Pancreas (tissue), 10 donors: ENCODE data around the gene INHBE. TPM values are rescaled to one million over a fixed set of nuclear protein-coding genes. Genes with fewer than 3 reads are reported as not detected.
A peak's percentile ranks its signal among the peaks of the same experiment; 100 is the strongest.

Experiments used
- ATAC-seq, 4 donors: fragments of 200-7000 bp; cut with Tn5 transposase; one replicate each; pipeline versions ENCODE4 v1.8.0 to v1.9.1; 2020; ENCODE audit warnings: mild to moderate bottlenecking in 4 of 4, moderate library complexity in 4 of 4
- DNase-seq, 6 donors: peaks; one replicate each; pipeline ENCODE4 v3.0.0-alpha.2; 2020
- FAIRE-seq: peaks from 2 replicates; lab custom pipeline; 2012; peaks lifted over from hg19 to GRCh38; lab: Jason Lieb, UNC
- H3K27ac ChIP-seq, 4 donors: fragments of 200-600 bp; sonication (generic); 1 replicate in 3 of 4; 2 replicates in 1 of 4; pipeline versions ENCODE4 v1.5.0 to v1.8.0; 2020
- H3K27me3 ChIP-seq, 4 donors: fragments of 200-600 bp; one replicate each; pipeline ENCODE4 v1.8.0; 2021
- H3K36me3 ChIP-seq, 3 donors: fragments of 200-600 bp; sonication (generic) in 1 of 3; one replicate each; pipeline versions ENCODE4 v1.5.0 to v1.8.0; 2020 to 2021
- H3K4me1 ChIP-seq, 3 donors: fragments of 200-600 bp; one replicate each; pipeline ENCODE4 v1.8.0; 2021
- H3K4me3 ChIP-seq, 4 donors: fragments of 200-600 bp; sonication (generic) in 2 of 4; one replicate each; pipeline versions ENCODE4 v1.5.0 to v1.8.0; 2020 to 2021
- H3K9me3 ChIP-seq, 4 donors: fragments of 200-600 bp; one replicate each; pipeline ENCODE4 v1.8.0; 2021
- WGBS, 2 donors: extraction: QIAGEN DNeasy Blood & Tissue Kit; methylation state at CpG; one replicate each; pipeline ENCODE4 v1.1.7; 2013; 5-methylcytosine and 5-hydroxymethylcytosine counted together
- intact Hi-C, 3 donors: fragments of 100-400 bp; cut with DNase I; formaldehyde crosslinking; loops; one replicate each; pipeline versions ENCODE4 v1.11.1 to v1.14.2; 2022
- polyA plus RNA-seq, 2 donors: library from polyadenylated mRNA; stranded (reverse); fragments of 200-250 nt; gene quantifications; one replicate each; pipeline ENCODE4 v1.2.3, GENCODE V29; 2013
- total RNA-seq, 6 donors: library from RNA; stranded (reverse); fragmentation: NEBNext Ultra II Directional in 4 of 6; extraction: Animal tissue kit (Norgen Biotek cat#: 25700) in 4 of 6; gene quantifications; one replicate each; pipeline versions ENCODE4 v1.2.1 to v1.2.4, GENCODE V29; 2021 to 2023
- TF ChIP-seq, protein P1 (sequence below), 4 donors: fragments of 200-600 bp; sonication (generic) in 3 of 4; IDR thresholded peaks; one replicate each; pipeline versions ENCODE4 v1.5.0 to v1.8.0; 2021; ENCODE audit warnings: antibody characterized with exemption in 4 of 4
- donor health status: healthy with polysubstance abuse.
- donor health status: DM: no; HTN: no; CAD: no; lungs with moderate emphysema.
- donor health status: DM: no; HTN: no; CAD: no.
- donor health status: control.
- donor health status: control.
- donor health status: Bipolar disorder and iron deficiency.
- donor health status: DM: yes; HTN: yes; CAD: no.
- donor health status: DM: no; HTN: no; CAD: no.
- donor health status: DM: no; HTN: no; CAD: no.
- donor health status: DM: yes; HTN: yes; CAD: no.

Gene INHBE
- total and polyA plus RNA-seq, 8 donors = 0.05 to 17.8 (median 0.24) TPM; not detected in 5

DNA sequence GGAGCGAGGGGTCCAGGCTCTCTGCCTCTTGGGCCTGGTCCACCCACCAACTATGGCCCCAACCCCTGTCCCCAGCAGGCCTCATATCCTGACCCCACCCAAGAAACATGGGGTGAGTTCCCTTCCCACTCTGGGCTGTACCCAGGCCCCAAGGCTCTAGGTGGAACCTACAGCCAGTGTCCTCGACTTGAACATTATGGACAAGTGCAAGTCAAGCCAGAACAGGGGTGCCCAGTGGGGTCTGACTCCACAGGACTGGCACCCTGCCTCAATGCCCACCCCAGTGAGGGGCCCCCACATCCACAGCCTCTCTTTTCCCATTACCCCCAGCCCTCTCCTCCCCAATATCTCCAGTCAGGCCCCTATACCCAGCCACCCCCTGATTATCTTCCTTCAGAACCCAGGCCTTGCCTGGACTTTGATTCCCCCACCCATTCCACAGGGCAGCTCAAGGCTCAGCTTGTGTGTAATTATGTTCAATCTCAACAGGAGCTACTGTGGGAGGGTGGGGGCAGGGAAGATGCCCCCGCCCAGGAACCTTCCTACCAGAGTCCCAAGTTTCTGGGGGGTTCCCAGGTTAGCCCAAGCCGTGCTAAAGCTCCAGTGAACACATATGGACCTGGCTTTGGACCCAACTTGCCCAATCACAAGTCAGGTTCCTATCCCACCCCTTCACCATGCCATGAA lies 16.0 kb downstream of the INHBE start:
- H3K27ac ChIP-seq = no peak overlapping the region
- H3K36me3 ChIP-seq = no peaks in the 10 kb centered on the region
- FAIRE-seq (no peak), DNase-seq (peak in 2 of 6 donors; percentile 2 to 10), ATAC-seq (no peak)
- 77 to 91% methylated on average over 4 of the region's 4 CpGs for WGBS, 2 donors
- H3K4me1 ChIP-seq = peaks cover under 1 to 5% (median 3%) of the 10 kb centered on the region in 3 donors
- no peaks in the 10 kb centered on the region for H3K9me3 ChIP-seq
- H3K4me3 ChIP-seq = no peak overlapping the region
- intact Hi-C loops = no loop called here
- TF ChIP-seq, protein P1, sequence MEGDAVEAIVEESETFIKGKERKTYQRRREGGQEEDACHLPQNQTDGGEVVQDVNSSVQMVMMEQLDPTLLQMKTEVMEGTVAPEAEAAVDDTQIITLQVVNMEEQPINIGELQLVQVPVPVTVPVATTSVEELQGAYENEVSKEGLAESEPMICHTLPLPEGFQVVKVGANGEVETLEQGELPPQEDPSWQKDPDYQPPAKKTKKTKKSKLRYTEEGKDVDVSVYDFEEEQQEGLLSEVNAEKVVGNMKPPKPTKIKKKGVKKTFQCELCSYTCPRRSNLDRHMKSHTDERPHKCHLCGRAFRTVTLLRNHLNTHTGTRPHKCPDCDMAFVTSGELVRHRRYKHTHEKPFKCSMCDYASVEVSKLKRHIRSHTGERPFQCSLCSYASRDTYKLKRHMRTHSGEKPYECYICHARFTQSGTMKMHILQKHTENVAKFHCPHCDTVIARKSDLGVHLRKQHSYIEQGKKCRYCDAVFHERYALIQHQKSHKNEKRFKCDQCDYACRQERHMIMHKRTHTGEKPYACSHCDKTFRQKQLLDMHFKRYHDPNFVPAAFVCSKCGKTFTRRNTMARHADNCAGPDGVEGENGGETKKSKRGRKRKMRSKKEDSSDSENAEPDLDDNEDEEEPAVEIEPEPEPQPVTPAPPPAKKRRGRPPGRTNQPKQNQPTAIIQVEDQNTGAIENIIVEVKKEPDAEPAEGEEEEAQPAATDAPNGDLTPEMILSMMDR (IDR thresholded peaks at IDR 0.05) = no peak
- no peaks in the 10 kb centered on the region for H3K27me3 ChIP-seq

DNA sequence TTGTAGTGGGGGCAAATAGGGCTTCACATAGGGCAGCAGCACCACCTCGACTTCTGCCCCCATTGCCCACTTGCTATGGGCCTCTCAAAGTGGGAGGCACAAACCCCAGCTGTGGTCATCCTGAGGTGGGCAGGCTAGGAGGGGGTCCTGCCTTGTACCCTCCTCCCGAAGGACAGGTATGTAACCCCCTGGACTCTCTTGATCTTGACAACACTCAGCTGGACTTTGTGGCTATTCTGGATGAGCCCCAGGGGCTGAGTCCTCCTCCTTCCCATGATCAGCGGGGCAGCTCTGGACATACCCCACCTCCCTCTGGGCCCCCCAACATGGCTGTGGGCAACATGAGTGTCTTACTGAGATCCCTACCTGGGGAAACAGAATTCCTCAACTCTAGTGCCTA lies 16.6 kb downstream of the INHBE start:
- FAIRE-seq = no peak
- peak in 1 of 6 donors; percentile 17 for DNase-seq
- no peak overlapping the region for H3K27ac ChIP-seq

DNA sequence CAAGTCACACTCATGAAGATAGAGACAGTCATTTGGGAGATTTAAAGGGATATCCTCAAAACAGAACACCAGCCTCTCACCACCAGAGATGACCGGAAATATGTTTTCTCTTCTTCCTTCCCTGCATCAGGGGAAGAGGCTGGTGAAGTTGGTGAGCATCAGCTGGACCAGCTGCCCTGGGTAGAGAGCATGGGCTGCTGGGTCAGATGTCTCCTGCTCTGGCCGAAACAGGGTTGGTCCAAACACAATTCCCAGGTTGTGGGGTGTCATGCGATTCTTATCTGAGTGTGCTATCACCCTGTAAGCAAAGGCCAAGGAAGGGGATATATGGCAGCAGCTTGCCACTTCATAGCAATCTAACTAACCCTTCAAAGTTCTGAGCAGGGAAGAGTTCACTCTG lies 17.3 kb downstream of the INHBE start:
- H3K27me3 ChIP-seq = peaks cover 0 to 4% (median 0%) of the 10 kb centered on the region in 4 donors

More for the DNA sequence above, 16.6 kb downstream of the INHBE start:
- Histone ChIP-seq H3K4me3 (no peak overlapping the region), H3K4me1 (peaks cover 3 to 5% (median 3%) of the 10 kb centered on the region in 3 donors), H3K36me3 (no peaks in the 10 kb centered on the region), H3K27me3 (peaks cover 0 to 4% (median 0%) of the 10 kb centered on the region in 4 donors), H3K9me3 (no peaks in the 10 kb centered on the region)
- 78 to 90% methylated on average over 3 of the region's 3 CpGs for WGBS, 2 donors
- intact Hi-C loops = no loop called here
- no peak for ATAC-seq
- TF ChIP-seq, protein P1 (IDR thresholded peaks at IDR 0.05) = no peak

DNA sequence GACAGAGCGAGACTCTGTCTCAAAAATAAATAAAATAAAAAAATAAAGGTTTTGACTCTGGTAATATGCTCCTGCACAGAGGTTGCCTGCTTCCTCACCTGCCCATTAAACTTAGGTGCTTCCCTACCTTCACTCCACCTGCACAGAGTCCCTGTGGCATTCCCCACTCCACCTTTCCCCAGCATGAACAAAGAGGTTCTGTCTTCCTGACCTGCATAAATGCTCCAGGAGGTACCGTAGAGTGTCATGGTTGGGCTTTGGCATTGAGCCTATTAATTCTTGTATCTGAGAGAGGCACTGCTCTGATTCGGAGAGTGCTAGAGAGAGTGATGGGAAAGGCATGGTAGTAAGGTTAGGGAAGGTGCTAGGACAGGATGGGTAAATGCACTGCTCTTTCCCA lies 18.3 kb downstream of the INHBE start:
- H3K27ac ChIP-seq = no peak overlapping the region
- peaks cover 0 to 4% (median 0%) of the 10 kb centered on the region in 4 donors for H3K27me3 ChIP-seq
- no peak overlapping the region for H3K4me3 ChIP-seq
- ATAC-seq (peak in 3 of 4 donors; percentile 12 to 53 (median 46)), DNase-seq (peak in 1 of 6 donors; percentile 5), FAIRE-seq (no peak)
- H3K9me3 ChIP-seq = no peaks in the 10 kb centered on the region
- WGBS, 2 donors = 38 to 41% methylated on average over 3 of the region's 3 CpGs
- H3K4me1 ChIP-seq = peaks cover 3 to 5% (median 3%) of the 10 kb centered on the region in 3 donors
- TF ChIP-seq, protein P1 (IDR thresholded peaks at IDR 0.05) = no peak
- no peaks in the 10 kb centered on the region for H3K36me3 ChIP-seq
- intact Hi-C loops = no loop called here

More for the DNA sequence above, 17.3 kb downstream of the INHBE start:
- Histone ChIP-seq H3K4me3 (no peak overlapping the region), H3K27ac (no peak overlapping the region), H3K36me3 (no peaks in the 10 kb centered on the region), H3K4me1 (peaks cover 3 to 5% (median 3%) of the 10 kb centered on the region in 3 donors), H3K9me3 (no peaks in the 10 kb centered on the region)
- TF ChIP-seq, protein P1 (IDR thresholded peaks at IDR 0.05) = no peak
- no peak for FAIRE-seq
- peak in 1 of 6 donors; percentile 13 for DNase-seq
- intact Hi-C loops = no loop called here
- no peak for ATAC-seq
- WGBS, 2 donors = 73 to 77% methylated on average over 3 of the region's 3 CpGs

DNA sequence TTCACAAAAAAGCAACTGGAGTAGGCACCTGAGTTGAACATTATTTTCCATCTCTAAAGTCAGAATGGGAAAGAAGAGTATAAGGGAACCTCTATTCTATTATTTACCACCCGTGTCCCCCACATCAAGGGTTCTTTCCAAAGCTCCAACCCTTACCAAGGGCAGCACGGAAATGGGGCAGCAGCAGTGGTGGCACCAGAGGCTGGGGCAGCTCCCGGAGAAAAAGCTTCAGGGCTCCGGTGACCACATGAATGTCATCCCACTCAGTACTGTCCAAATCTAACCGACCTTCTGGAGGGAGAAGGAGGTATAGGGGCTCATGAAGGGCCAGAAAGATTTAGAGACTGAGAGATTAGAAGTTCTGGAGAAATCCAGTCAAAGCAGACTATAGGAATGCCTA lies 18.8 kb downstream of the INHBE start:
- 81 to 83% methylated on average over 5 of the region's 5 CpGs for WGBS, 2 donors
- DNase-seq (peak in 1 of 6 donors; percentile 22), ATAC-seq (no peak)

More for the DNA sequence above, 18.8 kb downstream of the INHBE start:
- no peaks in the 10 kb centered on the region for H3K9me3 ChIP-seq
- no peaks in the 10 kb centered on the region for H3K36me3 ChIP-seq
- FAIRE-seq = no peak
- peaks cover 3 to 5% (median 3%) of the 10 kb centered on the region in 3 donors for H3K4me1 ChIP-seq
- no peak overlapping the region for H3K27ac ChIP-seq
- H3K4me3 ChIP-seq = no peak overlapping the region
- TF ChIP-seq, protein P1 (IDR thresholded peaks at IDR 0.05) = no peak
- intact Hi-C loops = no loop called here
- H3K27me3 ChIP-seq = peaks cover 0 to 4% (median 0%) of the 10 kb centered on the region in 4 donors
